ENCODE data around the gene CHAF1A.

Gene CHAF1A

DNA sequence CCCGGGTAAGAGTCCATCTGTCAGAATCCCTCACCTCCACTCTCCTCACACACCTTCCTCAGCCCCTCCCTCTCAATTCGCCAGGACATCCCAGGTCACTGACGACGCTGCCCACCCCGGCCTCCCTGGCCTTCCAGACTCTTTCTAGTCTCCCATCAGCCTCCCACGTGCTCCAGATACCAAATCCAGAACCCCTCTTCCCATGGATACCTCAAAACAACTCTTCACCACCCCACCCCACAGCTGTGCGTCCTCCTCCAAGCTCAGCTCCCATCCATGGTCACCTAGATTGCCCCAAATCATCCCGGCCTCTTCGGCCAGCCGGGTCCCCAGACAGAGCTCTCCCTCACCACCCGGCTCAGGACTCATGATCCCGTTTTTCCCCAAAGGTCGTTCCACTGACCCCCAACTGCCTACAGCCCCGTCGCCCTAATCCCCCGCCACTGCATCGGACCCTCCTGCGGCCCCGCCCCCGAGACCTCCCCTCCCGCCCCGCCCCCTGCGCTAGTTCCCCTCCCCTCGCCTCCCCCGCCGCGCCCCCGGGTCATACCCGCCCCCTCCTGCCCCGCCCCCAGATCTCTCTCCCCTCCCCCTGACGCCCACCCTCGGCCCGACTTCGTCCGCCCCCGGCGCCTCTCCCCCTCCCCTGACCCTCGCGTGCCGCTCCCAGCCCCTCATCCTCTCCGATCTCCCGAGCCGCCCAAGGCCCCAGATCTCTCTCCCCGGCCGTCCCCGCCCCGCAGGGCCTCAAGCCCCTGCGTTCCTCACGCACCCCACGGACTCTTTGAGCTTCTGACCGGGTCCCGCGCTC is 54.6 kb downstream of the CHAF1A start:
- Mint-ChIP-seq H3K4me3 (peak overlapping the region; percentile 84), H3K9me3 (no peaks in the 10 kb centered on the region), H3K27me3 (no peaks in the 10 kb centered on the region), H3K27ac (peak overlapping the region; percentile 78), H3K4me1 (peaks cover 24% of the 10 kb centered on the region), H3K36me3 (peaks cover 15% of the 10 kb centered on the region)
- ATAC-seq: peak; percentile 45

DNA sequence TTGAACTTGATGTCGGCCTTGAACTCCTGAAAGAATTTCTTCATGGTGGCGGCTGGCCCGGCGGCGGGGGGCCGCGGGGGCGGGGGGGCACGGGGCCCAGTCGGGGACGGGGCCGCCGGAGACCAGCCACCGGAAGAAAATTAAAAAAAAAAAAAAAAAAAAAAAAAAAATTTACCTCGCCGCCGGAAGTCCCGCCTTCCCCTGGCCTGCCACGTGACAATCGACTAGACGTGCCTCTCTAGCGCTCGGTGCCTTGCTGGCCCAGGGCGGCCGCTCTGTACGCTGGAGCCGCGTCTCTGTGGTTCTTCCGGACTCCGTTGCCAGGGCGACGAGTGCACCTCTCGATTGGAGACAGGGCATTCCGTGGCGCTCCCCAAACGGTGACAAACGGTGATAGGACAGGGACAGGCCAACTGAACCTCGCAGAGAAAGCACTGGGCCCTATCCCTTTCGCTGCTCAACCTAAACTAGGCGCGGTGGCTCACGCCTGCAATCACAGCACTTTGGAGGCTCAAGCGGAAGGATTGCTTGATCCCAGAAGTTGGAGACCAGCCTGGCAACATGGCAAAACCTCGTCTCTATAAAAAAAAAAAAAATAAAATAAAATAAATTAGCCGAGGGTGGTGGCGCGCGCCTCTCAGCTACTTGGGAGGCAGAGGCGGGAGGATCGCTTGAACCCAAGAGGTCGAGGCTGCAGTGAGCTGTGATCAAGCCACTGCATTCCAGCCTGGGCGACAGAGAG is 55.4 kb downstream of the CHAF1A start, which contains the start of gene UBXN6:
Gene UBXN6 (minus strand): TSS at position 141 of the 742 bp plus-strand sequence. CDS start 97 bp downstream, at position 44.
- H3K27ac Mint-ChIP-seq: peak within 1 kb of the TSS; percentile 78

DNA sequence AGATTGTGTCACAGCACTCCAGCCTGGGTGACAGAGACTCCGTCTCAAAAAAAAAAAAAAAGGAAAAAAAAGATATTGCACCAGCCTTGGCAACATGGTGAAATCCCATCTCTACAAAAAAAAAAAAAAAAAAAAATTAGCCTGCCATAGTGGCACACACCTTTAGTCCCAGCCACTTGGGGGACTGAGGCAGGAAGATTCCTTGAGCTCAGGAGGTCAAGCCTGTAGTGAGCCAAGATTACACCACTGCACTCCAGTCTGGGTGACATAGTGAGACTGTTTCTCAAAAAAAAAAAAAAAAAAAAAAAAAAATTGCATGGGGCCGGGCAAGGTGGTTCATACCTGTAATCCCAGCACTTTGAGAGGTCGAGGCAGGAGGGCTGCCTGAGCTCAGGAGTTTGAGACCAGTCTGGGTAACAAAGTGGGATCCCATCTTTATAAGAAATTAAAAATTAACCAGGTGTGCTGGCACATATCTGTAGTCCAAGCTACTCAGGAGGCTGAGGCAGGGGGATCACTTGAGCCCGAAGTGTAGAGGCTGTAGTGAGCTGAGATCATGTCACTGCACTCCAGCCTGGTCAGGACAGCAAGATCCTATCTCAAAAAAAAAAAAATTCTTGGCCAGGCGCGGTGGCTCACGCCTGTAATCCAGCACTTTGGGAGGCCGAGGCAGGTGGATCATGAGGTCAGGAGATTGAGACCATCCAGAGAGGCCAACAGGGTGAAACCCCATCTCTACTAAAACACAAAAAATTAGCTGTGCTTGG is 62.6 kb downstream of the CHAF1A start:
- Mint-ChIP-seq H3K27me3 (no peaks in the 10 kb centered on the region), H3K9me3 (no peaks in the 10 kb centered on the region), H3K4me3 (no peak overlapping the region), H3K36me3 (no peaks in the 10 kb centered on the region), H3K4me1 (no peaks in the 10 kb centered on the region), H3K27ac (no peak overlapping the region)
- ATAC-seq: no peak

More for the DNA sequence above, 55.4 kb downstream of the CHAF1A start, which contains the start of gene UBXN6:
- H3K27me3 Mint-ChIP-seq: no peaks in the 10 kb centered on the region
- peaks cover 7% of the 10 kb centered on the region for H3K36me3 Mint-ChIP-seq
- ATAC-seq: peak; percentile 97
- H3K4me1 Mint-ChIP-seq: peaks cover 24% of the 10 kb centered on the region
- peak within 1 kb of the TSS; percentile 84 for H3K4me3 Mint-ChIP-seq
- no peaks in the 10 kb centered on the region for H3K9me3 Mint-ChIP-seq

DNA sequence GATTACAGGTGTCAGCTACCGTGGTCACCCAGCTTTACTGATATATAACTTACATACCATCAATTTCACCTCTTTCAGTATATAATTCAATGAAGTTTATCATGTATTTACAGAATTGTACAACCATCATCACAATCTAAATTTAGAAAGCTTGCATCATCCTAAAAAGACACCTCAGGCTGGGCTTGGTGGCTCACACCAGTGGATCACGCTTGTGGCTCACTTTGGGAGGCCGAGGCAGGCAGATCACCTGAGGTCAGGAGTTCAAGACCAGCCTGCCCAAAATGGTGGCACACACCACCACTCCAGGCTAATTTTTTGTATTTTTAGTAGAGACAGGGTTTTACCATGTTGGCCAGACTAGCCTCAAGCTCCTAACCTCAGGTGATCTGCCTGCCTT is 65.4 kb downstream of the CHAF1A start:
- Mint-ChIP-seq H3K9me3 (no peaks in the 10 kb centered on the region), H3K27me3 (no peaks in the 10 kb centered on the region), H3K27ac (no peak overlapping the region), H3K36me3 (no peaks in the 10 kb centered on the region), H3K4me3 (no peak overlapping the region), H3K4me1 (peaks cover 1% of the 10 kb centered on the region)
- ATAC-seq: no peak

DNA sequence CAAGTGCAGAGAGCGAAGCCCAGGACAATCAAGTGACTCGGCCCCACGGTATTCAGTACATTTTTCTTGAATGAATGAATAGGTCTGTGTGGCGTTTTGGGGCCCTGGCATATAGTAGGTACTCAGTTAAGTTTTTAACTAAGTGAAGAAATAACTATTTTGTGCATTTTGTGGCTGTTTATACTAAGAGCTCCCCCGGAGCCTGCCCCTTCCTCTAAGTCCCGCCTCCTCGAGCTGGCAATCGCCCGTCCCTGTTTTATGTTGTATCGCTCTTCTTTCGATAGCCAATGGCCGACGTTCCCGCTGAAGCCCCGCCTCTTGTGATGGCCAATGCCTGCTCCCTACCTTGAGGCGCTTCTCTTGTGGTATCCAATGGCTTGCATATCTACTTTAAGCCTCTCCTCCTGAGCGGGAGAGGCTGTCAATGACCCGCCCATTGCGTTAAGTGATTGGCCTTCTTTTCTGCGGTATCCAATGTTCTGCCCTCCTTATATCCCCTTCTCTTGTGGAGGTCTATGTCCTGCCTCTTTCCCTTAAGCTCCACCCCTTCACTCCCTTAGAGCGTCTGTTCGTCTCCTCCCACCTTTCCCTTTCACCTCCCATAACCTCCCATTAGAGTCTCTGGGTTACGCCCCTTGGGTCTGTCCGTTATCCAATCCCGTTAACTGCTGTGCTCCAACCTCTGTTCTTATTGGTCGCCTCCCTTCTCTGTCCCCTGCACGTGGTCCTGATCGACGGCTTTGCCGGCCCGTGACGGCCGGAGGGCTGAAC is 69.1 kb downstream of the CHAF1A start:
- no peak overlapping the region for H3K4me3 Mint-ChIP-seq
- no peaks in the 10 kb centered on the region for H3K27me3 Mint-ChIP-seq
- ATAC-seq: peak; percentile 95
- peaks cover 21% of the 10 kb centered on the region for H3K4me1 Mint-ChIP-seq
- H3K27ac Mint-ChIP-seq: no peak overlapping the region
- no peaks in the 10 kb centered on the region for H3K9me3 Mint-ChIP-seq
- H3K36me3 Mint-ChIP-seq: peaks cover 4% of the 10 kb centered on the region

DNA sequence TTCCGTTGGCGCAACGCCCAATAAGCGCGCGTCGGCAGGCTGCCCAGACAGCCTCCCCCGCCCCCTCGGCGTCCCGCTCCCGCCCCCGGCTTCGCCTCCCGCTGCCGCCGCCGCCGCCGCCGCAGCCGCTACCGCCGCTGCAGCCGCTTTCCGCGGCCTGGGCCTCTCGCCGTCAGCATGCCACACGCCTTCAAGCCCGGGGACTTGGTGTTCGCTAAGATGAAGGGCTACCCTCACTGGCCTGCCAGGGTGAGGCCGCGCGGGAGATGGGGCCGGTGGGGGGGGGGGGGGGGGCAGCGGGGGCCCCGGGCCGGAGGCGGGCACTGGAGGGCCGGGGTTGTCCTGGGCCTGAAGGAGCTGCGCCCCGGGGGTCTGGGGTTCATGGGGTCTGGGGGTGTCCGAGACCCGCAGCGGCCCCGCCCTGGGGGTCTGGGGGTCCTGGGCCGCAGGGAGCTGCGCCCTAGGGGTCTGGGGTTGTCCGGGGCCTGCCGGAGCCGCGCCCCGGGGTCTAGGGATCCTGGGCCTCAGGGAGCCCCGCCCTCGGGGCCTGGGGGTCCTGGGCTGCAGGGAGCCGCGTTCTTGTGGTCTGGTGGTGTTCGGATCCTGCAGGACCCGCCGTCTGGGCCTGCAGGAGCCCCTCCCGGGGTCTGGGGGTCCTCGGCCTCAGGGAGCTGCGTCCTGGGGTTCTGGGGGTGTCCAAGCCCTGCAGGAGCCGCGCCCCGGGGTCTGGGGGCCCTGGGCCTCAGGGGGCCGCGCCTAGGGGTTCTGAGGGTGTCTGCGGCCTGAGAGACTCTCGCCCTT is 69.9 kb downstream of the CHAF1A start, which contains the start of gene HDGFL2:
Gene HDGFL2 (plus strand): TSS at position 124 of the 801 bp plus-strand sequence. CDS start 54 bp downstream, at position 178.
- peaks cover 8% of the 10 kb centered on the region for H3K36me3 Mint-ChIP-seq
- H3K4me3 Mint-ChIP-seq: peak within 1 kb of the TSS; percentile 80
- no peaks in the 10 kb centered on the region for H3K9me3 Mint-ChIP-seq
- ATAC-seq: peak; percentile 1
- peak within 1 kb of the TSS; percentile 72 for H3K27ac Mint-ChIP-seq
- H3K4me1 Mint-ChIP-seq: peaks cover 21% of the 10 kb centered on the region
- H3K27me3 Mint-ChIP-seq: no peaks in the 10 kb centered on the region

DNA sequence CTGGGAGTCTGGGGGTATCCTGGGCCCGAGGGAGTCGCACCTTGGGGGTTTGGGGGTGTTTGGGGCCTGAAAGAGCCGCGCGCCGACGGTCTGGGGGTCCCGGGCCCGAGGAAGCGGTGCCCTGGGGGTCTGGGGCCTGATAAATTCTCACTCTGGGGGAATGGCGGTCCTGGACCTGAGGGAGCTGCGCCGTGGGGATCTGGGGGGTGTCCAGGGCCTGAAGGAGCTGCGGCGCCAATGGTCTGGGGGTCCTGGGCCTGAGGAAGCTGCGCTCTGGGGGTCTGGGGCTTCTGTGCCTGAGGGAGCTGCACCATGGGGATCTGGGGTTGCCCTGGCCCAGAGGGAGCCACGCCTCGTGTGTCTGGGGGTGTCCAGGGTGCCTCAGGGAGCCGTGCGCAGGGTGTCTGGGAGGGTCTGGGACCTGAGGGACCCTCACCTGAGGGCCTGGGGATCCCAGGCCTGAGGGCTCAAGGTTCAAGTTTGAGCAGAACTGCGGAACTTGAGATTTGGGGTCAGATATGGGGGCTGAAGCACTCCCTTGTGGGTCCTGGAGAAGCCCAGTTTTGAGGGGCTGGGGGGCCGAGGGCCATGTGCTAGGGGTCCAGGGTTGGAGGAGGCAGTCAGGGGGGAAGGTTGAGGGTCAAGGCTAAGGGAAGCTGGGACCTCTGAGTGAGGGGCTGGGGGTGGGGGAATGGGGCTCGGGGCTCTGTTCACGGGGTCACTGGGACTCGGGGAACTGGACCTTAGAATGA is 70.7 kb downstream of the CHAF1A start:
- Mint-ChIP-seq H3K4me1 (peaks cover 21% of the 10 kb centered on the region), H3K36me3 (peaks cover 16% of the 10 kb centered on the region), H3K4me3 (peak overlapping the region; percentile 80), H3K9me3 (no peaks in the 10 kb centered on the region), H3K27ac (peak overlapping the region; percentile 72), H3K27me3 (no peaks in the 10 kb centered on the region)
- no peak for ATAC-seq

DNA sequence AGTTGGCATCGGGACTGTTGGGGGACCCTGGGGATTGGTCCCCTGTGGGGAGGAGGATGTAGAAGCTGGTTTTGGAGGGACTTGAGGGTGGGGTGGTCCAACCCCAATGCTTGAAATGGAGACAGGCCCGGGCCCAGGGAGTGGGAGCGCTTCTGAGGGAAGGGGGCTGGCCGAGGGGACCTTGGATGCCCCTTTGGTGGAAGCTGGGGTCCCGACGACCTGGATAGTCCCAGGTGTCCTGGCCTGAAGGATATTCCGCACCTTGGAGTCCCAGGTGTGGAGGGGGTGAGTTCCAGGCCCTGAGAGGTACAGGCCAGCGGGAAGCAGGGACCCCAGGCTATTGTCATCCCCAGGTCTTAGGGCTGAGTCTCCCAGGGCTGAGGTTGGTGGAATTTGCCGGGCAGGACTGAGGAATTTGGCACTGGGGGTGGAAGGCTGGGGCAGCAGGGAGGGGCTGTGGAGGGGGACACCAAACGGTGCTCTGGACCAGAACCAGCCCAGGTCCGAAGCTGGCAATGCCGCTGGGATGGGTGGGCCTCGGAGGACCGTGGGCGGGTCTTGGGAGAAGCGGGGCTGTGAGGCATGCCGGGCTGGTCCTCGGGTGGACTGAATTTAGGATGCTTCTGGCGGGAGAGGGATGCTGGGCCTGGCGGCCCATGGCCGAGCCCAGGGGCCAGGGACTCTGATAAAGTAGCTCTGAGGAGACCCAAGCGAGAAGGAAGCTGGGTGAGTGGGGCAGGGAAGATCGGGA is 71.5 kb downstream of the CHAF1A start:
- H3K9me3 Mint-ChIP-seq: no peaks in the 10 kb centered on the region
- H3K4me3 Mint-ChIP-seq: peak overlapping the region; percentile 80
- no peak for ATAC-seq
- no peaks in the 10 kb centered on the region for H3K27me3 Mint-ChIP-seq
- H3K36me3 Mint-ChIP-seq: peaks cover 20% of the 10 kb centered on the region
- peaks cover 21% of the 10 kb centered on the region for H3K4me1 Mint-ChIP-seq
- peak overlapping the region; percentile 72 for H3K27ac Mint-ChIP-seq

DNA sequence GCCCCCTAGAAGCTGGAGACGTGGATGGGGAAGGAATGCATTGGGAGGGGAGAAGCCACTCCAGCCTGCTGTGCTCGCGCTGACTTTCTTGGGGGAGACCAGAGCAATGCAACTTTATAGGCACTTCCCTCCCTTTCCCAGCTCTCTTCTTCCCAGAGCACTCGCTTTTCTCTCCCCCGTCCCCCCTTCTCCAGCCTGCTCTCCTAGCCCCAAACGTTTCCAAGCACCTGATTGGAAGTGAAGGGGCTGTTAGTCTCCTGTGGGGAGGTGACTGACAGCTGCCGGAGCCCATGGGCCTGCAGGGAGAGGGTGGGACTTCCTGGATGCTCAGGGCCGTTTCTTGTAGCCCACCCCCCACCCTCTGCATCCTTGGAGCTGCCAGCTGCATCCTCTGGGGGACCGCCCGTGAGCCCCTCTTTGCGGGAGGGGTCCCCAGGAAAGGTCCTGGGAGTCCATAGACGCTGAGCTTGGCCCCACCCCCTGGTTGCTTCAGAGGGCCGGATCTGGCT is 72.1 kb downstream of the CHAF1A start:
- no peaks in the 10 kb centered on the region for H3K27me3 Mint-ChIP-seq
- H3K36me3 Mint-ChIP-seq: peaks cover 20% of the 10 kb centered on the region
- H3K9me3 Mint-ChIP-seq: no peaks in the 10 kb centered on the region
- peak overlapping the region; percentile 80 for H3K4me3 Mint-ChIP-seq
- no peak for ATAC-seq
- H3K27ac Mint-ChIP-seq: peak overlapping the region; percentile 72
- peaks cover 21% of the 10 kb centered on the region for H3K4me1 Mint-ChIP-seq

DNA sequence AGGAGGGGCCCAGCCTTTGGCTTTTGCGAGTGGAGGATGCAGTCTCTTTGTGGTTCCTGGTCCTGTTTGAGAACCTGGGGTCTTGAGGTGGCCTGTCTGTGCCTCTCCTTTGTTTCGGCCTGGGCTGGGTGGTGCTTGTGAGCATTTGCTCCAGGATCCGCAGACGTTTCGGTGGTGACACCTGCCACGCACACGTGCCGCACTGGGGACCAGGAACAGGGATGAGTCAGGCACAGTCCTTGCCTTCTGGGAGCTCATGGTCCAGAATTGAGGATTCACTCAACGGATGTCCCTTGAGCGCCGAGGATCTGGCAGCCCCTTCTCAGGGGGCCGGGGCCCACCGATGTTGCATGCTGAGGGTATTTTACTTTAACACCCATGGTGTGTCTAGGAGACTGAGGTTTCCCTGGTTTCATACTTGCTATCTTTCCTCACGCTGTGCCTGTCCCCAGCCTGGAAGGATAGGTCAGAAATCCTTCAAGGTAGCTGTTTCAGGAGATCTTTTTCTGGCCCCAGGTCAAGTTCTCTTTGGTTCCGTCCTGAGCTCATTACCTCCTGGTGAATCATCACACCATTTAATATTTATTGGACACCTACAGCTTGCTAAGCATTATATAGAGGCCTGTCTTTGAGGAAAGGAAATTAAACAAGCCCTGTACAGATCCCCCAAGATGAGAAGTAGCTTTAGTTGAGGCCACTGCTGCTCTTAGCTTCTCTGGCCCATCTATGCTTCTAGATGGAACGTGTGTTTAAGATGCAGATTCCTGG is 74.8 kb downstream of the CHAF1A start:
- Mint-ChIP-seq H3K9me3 (no peaks in the 10 kb centered on the region), H3K27ac (no peak overlapping the region), H3K4me3 (no peak overlapping the region), H3K4me1 (peaks cover 21% of the 10 kb centered on the region), H3K27me3 (no peaks in the 10 kb centered on the region), H3K36me3 (peaks cover 25% of the 10 kb centered on the region)
- ATAC-seq: no peak

DNA sequence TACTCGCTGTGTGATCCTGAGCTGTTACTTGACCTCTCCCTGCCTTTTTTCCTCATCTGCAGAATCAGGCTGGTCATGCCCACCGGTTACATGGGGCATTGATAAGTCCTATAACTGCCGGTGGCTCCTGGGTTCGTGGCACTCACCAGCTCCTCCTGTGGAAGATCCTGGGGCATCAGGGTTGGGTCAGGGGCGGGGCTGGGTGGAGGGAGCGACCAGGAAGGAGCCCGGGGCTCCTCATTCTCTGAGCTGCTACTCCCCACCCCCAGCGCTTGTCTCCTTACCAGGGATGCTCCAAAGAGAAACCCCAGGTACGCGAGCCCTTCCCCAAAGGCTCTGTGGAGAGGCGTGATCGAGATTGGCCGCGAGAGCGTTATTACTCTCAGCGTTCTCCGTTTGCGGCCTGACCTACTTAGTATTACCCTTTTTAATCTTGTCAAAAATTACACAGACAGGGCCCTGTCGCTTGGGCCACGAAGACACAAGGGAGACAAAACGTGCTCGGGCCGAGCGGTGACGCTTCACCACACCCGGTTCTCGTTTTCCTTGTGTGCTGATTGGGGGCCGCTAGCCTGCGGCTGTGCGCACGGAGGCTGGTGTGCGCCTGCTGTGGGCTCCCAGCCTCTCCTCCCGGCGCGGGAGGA is 80.4 kb downstream of the CHAF1A start:
- no peak for ATAC-seq
- Mint-ChIP-seq H3K4me3 (no peak overlapping the region), H3K9me3 (no peaks in the 10 kb centered on the region), H3K4me1 (no peaks in the 10 kb centered on the region), H3K27ac (no peak overlapping the region), H3K36me3 (peaks cover 42% of the 10 kb centered on the region), H3K27me3 (no peaks in the 10 kb centered on the region)

DNA sequence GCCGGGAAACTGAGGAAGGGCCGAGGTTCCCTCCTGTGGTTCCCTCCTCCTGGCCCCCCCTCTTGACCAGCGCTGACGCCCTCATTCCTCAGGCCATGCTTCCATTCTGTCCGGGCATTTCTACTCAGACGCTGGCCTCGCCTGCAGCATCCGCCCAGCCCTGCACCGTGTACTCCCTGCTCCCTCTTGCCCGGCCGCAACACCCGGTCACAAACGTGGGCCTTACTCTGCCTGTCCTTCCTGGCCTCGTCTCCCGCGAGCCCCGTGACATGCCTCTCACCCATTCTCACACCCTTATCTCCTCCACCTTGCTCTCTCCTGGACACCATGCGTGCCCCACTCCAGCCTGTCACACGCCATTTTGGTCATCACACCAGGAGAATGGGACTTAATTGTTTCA is 80.9 kb downstream of the CHAF1A start:
- peaks cover 37% of the 10 kb centered on the region for H3K36me3 Mint-ChIP-seq
- H3K4me1 Mint-ChIP-seq: no peaks in the 10 kb centered on the region
- H3K9me3 Mint-ChIP-seq: no peaks in the 10 kb centered on the region
- H3K27ac Mint-ChIP-seq: no peak overlapping the region
- no peak for ATAC-seq
- H3K27me3 Mint-ChIP-seq: no peaks in the 10 kb centered on the region
- H3K4me3 Mint-ChIP-seq: no peak overlapping the region

All from stimulated activated memory B cell treated with anti-CD40 and anti-IgM and Interleukin-4, amounts not matched to agents 10 μg/mL and 1 μg/mL and 100 μg/mL, for 72 hours (primary cell).